Retinal pigment epithelial cell (primary cell): ENCODE results near the gene LNPEP.
"Not testable (repeated sequence)": the region's sequence is repeated elsewhere in the genome, so short reads cannot be mapped to it uniquely, and the experiment has no call there.

Experiments
- DNase-seq: peaks from one replicate; pipeline ENCODE4 v3.0.0-alpha.2; 2010; ENCODE audit warnings: low read depth
- H3K4me3 ChIP-seq: 2 replicates; pipeline ENCODE4 v1.5.1; 2011; ENCODE audit warnings: mild to moderate bottlenecking, low read length, control low read depth, moderate library complexity
- TF ChIP-seq, protein P1 (sequence below): conservative IDR thresholded peaks from 2 replicates; pipeline ENCODE4 v1.5.1; 2011; ENCODE audit warnings: low read depth, low read length, control low read depth, inconsistent platforms

The LNPEP gene

DNA sequence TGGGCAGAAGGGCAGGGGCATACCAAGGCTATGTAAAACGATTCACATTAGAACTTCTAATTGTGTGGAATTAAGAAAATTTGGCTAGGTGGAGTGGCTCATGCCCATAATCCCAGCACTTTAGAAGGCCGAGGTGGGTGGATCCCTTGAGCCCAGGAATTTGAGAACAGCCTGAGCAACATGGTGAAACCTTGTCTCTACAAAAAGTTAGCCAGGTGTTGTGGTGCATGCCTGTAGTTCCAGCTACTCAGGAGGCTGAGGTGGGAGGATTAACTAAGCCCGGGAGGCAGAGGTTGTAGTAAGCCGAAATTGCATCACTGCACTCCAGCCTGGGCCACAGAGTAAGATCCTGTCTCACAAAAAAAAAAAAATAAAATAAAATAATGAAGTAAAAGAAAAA lies 141.4 kb downstream of the LNPEP start:
- TF ChIP-seq, protein P1, sequence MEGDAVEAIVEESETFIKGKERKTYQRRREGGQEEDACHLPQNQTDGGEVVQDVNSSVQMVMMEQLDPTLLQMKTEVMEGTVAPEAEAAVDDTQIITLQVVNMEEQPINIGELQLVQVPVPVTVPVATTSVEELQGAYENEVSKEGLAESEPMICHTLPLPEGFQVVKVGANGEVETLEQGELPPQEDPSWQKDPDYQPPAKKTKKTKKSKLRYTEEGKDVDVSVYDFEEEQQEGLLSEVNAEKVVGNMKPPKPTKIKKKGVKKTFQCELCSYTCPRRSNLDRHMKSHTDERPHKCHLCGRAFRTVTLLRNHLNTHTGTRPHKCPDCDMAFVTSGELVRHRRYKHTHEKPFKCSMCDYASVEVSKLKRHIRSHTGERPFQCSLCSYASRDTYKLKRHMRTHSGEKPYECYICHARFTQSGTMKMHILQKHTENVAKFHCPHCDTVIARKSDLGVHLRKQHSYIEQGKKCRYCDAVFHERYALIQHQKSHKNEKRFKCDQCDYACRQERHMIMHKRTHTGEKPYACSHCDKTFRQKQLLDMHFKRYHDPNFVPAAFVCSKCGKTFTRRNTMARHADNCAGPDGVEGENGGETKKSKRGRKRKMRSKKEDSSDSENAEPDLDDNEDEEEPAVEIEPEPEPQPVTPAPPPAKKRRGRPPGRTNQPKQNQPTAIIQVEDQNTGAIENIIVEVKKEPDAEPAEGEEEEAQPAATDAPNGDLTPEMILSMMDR = no peak
- no peak overlapping the region for H3K4me3 ChIP-seq
- DNase-seq = no peak

- no peak overlapping the region for H3K4me3 ChIP-seq
- TF ChIP-seq, protein P1 = no peak
- DNase-seq = no peak
These were observed 143.3 kb downstream of the LNPEP start for GRCh38 chr5:97078958-97079743.

DNA sequence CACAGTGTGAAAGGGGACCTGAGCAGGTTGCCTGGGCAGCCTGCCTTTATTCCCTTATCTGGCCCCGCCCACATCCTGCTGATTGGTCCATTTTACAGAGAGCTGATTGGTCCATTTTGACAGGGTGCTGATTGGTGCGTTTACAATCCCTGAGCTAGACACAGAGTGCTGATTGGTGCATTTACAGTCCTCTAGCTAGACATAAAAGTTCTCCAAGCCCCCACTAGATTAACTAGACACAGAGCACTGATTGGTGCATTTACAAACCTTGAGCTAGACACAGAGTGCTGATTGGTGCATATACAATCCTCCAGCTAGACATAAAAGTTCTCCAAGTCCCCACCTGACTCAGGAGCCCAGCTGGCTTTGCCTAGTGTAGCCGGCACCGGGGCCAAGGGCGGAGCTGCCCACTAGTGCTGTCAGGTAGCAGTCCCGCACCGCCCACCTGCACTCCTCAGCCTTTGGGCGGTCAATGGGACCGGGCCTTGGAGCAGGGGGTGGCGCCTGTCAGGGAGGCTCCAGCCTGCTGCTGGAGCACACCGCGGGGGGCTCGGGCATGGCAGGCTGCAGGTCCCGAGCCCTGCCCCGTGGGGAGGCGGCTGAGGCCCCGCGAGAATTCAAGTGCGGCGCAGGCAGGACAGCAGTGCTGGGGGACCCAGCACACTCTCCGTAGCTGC lies 149.0 kb downstream of the LNPEP start:
- DNase-seq, H3K4me3 ChIP-seq: not testable (repeated sequence)

- no peak overlapping the region for H3K4me3 ChIP-seq
- TF ChIP-seq, protein P1 = no peak
- no peak for DNase-seq
These were observed 149.7 kb downstream of the LNPEP start for GRCh38 chr5:97085459-97086181.
